Frontal cortex (tissue), 4 donors: ENCODE measurements around the gene POLR3F. TPM values are rescaled to one million over a fixed set of nuclear protein-coding genes. Genes with fewer than 3 reads are reported as not detected.

ENCODE experiments used
- DNase-seq, 2 donors: peaks; one replicate each; pipeline ENCODE4 v3.0.0; 2012; ENCODE audit warnings: low spot score in 2 of 2
- FAIRE-seq: peaks from 2 replicates; lab custom pipeline; 2012; peaks lifted over from hg19 to GRCh38; lab: Jason Lieb, UNC
- total RNA-seq: library from RNA; depleted of rRNA; stranded (reverse); fragments of >200 nt; gene quantifications from one replicate; pipeline ENCODE4 v1.2.3, GENCODE V29; 2014
- donor health status: control.
- donor health status: control.
- donor health status: control.

Gene POLR3F, protein sequence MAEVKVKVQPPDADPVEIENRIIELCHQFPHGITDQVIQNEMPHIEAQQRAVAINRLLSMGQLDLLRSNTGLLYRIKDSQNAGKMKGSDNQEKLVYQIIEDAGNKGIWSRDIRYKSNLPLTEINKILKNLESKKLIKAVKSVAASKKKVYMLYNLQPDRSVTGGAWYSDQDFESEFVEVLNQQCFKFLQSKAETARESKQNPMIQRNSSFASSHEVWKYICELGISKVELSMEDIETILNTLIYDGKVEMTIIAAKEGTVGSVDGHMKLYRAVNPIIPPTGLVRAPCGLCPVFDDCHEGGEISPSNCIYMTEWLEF
- 35.5 TPM for total RNA-seq

DNA sequence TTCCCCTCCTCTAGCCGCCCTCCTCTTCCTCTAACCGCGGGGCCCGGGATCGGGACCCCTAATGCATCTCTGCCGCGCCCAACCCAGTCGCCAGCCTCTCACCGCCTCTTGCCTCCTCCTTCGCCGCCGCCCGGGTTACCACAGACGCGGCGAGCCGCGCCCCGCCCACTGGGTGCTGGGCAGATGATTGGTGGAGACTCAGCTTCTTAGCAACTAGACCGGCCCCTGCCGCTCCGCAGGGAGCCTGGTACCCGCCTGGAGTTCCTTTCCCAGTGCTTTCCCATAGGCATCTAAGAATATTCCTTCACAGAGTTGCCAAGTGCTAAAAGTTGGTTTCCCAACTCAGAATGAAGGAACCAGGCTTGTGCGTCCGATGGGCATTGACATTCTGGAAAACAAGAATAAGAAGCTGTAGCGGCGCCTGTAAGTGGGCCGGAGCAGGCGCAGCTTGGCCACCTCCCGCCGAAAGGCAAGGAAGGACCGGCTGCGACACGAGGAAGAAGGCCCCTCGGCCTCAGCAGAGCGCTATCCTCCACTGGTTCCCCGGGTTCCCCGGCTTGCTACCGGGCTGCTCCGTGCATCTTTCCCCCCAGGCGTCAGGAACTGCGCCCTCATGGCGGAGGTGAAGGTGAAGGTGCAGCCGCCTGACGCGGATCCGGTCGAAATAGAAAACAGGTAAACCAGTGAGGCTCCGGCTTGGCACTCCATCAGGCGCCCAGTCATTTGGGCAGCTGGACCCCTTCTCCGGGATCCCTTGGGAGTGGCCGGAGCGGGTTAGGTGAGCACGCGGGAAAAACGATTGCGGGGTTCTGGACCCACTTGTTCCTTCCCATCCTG, at the start of gene POLR3F, which contains the start of gene DZANK1:
Gene POLR3F (plus strand): TSS at position 497 of the 837 bp plus-strand sequence. CDS start 117 bp downstream, at position 614.
Gene DZANK1 (minus strand): TSS at position 137 of the 837 bp plus-strand sequence. CDS start 1,672 bp downstream, outside the sequence.
- peak; percentile 88 to 98 for DNase-seq
- FAIRE-seq: peak; percentile 49

DNA sequence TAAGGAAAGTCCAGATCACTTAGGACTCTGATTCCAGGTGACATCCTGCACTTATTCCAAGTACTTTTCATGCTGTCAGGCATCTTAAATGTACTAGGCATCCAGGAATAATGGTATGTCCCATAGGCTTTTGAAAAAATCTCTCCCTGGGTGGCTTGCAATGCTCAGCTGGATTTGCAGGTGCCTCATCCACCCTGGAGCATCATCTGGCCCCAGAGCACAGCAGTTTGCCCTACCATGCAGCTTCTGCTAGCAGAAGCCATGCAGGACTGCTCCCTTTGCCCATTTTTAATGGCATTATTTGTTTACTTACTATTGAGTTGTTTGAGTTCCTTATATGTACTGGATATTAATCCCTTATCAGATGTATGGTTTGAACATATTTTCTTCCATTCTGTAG, 45.6 kb upstream of the POLR3F start:
- no peak for DNase-seq
- no peak for FAIRE-seq

GRCh38 chr20:18427214-18427613, 40.0 kb upstream of the POLR3F start:
- no peak for FAIRE-seq
- no peak for DNase-seq

DNA sequence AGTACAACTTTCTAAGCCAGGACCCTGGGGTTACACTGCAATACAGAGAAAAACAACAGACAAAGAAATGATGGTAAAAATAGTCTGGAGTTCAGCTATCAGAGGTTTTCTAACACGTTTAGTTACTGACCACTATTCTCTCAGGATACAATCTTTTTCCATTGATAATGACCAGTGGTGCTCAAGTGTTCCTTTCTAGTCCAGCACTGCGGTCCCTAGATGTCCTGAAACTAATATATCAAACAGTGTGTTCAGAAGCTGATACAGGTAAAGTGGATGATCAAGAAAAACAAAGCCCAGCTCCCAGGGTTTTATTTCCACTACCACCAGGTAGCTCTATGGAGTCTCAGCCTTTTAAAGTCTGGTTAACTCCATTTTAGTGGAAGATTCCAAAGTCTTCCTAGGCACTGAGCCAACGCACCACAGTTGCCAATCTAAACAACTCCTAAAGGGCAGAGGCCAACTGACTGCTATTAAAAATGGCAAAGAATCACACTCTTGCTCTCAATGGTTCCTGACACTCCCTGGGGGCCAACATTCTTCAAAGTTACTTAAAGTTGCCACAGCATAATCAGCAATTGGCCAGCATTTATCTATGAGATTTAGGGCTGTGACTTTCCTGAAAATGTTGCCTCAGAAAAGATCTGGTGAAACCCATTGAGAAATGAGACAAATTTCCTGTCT, 38.6 kb upstream of the POLR3F start:
- FAIRE-seq: no peak
- no peak for DNase-seq

DNA sequence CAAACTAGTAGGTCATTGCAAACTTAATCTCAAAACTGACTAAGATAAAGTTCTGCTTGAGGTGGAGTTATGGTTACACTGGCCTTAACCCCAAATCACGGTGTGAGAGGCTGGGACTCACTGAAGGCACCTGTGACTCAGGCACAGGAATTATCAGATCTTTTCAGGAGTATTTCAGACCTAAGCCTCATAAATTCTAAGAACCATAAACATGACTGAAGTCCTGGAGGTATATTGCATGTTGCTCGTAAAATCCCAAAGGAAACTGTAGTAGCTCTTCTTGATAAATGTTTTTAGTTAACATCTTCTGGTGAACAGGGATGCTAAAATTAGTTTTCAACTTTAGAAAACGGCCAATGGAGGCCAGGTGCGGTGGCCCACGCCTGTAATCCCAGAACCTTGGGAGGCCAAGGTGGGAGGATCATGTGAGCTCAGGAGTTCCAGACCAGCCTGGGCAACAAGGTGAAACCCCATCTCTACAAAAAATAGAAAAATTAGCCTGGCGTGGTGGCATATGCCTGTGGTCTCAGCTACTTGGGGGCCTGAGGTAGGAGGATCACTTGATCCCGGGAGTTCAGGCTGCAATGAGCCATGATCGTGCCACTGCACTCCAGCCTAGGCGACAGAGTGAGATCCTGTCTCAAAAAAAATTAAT, 36.9 kb upstream of the POLR3F start:
- FAIRE-seq (no peak), DNase-seq (no peak)

GRCh38 chr20:18431206-18431605, 36.0 kb upstream of the POLR3F start:
- DNase-seq: no peak
- FAIRE-seq: no peak

DNA sequence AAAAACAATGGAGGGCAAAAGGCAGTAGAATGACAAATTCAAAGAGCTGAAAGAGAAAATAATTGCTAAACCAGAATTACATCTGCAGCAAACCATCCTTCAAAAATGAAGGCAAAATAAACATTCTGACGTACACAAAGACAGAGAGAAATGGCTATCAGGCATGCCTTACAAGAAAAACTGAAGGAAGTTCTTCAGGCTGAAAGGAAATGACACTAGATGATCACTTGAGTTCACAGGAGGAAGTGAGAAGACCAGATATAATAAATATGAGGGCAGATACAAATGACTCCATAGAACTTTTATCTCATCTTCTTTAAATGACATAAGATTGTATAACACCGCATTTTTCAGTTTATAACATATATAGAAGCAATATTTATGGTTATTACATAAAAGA, 30.3 kb upstream of the POLR3F start:
- no peak for DNase-seq
- no peak for FAIRE-seq

- FAIRE-seq (no peak), DNase-seq (no peak)
Measured at GRCh38 chr20:18440403-18440802, 26.8 kb upstream of the POLR3F start.

- no peak for DNase-seq
- no peak for FAIRE-seq
Measured at GRCh38 chr20:18443886-18444285, 23.3 kb upstream of the POLR3F start.

DNA sequence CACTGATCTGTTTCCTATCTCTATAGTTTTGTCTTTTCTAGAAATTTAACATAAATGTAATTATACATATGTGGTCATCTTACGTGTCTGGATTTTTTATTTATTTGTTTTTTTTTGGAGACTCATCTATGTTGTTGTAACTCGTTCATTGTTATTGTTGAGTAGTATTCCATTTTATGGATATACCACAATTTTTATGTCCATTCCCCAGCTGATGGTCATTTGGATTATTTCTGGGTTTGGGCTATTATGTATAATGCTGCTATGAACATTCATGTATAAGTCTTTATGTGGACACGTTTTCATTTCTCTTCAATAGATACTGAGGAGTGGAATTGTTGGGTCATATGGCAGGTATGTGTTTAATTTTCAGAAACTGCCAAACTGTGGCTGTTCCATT, 10.6 kb upstream of the POLR3F start:
- FAIRE-seq: no peak

GRCh38 chr20:18465536-18466200, 1.5 kb upstream of the POLR3F start:
- DNase-seq: no peak
- FAIRE-seq: no peak

More for the DNA sequence above, 10.6 kb upstream of the POLR3F start:
- no peak for DNase-seq

- DNase-seq: no peak
- no peak for FAIRE-seq
Measured at GRCh38 chr20:18466574-18466893, 656 bp upstream of the POLR3F start.

DNA sequence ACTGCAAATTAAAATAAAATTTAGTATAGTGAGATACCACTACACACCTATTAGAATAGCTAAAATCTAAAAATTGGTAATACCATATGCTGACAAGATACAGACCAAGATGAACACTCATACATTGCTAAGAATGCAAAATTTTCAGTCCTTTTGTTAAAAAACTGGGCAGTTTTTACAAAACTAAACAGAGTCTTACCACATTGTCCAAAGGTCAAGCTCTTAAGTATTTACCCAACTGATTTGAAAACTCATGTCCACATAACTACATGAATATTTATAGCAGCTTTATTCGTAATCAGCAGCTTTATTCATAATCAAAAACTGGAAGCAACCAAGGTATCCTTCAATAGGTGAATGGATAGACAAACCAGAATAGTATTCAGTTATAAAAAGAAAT, 10.0 kb downstream of the POLR3F start:
- FAIRE-seq (no peak), DNase-seq (no peak)

DNA sequence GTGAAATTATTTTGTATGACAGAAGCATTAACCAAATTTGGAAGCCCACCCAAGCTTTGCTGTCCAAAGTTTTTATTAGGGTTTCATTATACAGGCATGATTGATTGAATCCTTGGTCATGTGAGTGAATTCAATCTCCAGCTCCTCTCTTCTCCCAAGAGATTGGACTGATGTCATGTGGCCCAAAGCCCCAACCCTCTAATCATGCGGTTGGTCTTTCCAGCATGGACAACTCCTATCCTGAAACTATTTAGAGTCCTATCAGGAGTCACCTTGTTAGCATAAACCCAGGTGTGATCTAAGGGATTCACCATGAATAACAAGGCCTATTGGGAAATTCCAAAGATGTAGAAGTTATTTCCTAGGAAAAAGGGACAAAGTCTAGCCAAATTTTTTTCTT, 10.6 kb downstream of the POLR3F start:
- FAIRE-seq: no peak
- no peak for DNase-seq

DNA sequence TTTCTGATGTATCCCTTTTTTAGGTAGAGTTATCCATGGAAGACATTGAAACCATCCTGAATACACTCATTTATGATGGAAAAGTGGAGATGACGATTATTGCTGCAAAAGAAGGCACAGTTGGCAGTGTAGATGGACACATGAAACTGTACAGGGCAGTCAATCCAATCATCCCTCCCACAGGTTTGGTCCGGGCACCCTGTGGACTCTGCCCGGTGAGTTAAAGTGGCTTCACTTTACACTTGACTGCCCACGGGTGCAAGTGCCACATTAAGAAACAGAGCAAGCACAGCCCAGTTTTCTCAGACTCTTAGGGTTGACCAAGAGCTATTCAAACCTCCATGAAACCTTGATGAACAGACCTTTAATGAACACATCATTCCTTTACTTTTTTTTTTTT, 14.4 kb downstream of the POLR3F start:
- FAIRE-seq (no peak), DNase-seq (no peak)

DNA sequence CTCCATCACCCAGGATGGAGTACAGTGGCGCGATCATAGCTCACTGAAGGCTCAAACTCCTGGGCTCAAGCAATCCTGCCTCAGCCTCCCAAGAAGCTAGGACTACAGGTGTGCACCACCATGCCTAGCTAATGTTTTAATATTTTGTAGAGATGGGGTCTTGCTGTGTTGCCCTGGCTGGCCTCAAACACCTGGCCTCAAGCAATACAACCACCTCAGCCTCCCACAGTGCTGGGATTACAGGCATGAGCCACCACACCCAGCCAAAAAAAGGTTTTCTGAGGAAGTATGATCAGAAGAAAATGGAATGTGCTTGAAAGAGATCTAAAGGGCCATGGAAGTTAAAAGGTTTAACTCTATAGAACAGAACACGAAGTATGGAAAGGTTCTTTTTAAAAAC, 21.1 kb downstream of the POLR3F start:
- DNase-seq (no peak), FAIRE-seq (no peak)

DNA sequence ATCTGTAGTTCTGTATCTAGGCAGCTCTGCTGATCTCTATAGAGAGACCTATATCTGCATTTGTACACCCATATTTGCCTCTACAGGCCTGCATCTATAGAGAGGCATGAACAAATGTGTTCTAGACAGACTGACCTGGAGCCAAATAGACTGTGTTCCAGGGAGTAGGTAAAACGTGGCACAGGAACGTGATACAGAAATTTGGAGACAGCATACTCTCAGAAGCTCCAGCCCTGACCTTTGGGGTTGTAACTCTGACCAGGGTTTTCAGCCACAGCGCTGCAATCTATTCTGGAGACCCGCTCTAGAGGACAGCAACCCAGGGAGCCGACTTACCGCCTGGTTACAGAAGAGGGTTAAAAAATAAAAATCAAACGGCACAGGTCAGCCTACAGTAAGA, 28.9 kb downstream of the POLR3F start:
- no peak for DNase-seq
- no peak for FAIRE-seq

DNA sequence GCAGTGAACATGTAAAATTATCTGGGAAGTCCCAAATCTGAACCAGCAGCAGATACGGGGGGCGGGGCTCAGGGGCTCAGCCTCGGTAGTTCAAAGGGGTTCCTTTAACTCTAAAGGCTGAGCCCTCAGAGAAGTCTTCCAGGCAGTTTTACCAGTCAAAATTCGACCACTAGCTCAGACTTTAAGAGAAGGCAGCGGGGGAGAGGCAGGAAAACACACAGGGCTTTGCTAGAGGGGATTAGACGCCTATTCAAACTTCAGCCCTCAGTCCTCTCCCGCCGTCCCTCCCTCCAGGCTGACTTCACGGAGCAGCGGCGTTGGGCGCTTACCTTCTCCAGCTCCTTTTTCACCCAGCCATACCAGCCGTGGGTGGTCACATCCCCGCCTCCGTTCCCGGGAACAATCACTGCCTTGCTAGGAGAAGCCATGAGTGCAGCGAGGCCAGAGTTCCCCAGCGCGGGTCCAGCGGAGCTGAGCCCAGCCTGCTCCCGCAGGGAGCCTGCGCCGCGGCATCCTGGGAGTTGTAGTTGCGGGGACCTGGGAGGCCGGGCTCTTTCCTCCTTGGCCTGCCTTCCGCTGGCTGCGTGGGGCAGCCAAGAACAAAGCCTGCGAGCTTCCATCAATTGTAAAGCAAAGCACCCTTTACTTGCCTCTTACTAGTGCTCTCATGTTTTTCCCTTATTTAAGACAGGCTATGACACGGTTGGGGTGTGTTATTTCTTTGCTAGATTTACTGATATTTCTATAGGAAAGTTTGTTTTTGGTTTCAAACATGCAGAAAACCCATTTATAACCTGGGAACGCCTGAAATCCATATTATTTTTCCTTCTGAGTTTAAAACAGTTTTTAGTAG, 29.8 kb downstream of the POLR3F start, which contains the start of gene RBBP9:
Gene RBBP9 (minus strand): TSS at position 486 of the 853 bp plus-strand sequence. CDS start 58 bp downstream, at position 428.
- FAIRE-seq: no peak

DNA sequence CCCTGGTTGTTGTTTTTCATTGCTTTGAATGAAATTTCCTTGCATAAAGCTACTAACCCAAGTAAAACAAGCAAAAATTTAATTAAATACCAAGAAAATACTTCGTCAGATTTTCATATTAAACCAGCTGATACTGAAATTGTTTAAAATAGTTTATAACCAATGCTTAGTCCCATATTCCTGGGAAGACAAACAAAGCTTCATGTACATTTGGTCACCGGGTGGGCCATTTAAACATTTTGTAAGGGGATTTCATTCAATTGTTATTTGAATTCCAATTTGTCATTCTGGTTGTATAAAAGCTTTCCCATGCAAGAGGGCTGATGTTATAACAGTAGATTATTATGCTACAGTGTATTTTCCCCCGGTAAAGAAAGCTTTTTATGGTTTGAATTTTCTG, 30.4 kb downstream of the POLR3F start:
- FAIRE-seq (no peak), DNase-seq (no peak)

More for the DNA sequence above, 29.8 kb downstream of the POLR3F start, which contains the start of gene RBBP9:
- DNase-seq: peak; percentile 50 to 73
